Measurements from ENCODE around the gene FNDC10.
"Not testable (repeated sequence)": the region's sequence is repeated elsewhere in the genome, so short reads cannot be mapped to it uniquely, and the experiment has no call there.

The FNDC10 gene

DNA sequence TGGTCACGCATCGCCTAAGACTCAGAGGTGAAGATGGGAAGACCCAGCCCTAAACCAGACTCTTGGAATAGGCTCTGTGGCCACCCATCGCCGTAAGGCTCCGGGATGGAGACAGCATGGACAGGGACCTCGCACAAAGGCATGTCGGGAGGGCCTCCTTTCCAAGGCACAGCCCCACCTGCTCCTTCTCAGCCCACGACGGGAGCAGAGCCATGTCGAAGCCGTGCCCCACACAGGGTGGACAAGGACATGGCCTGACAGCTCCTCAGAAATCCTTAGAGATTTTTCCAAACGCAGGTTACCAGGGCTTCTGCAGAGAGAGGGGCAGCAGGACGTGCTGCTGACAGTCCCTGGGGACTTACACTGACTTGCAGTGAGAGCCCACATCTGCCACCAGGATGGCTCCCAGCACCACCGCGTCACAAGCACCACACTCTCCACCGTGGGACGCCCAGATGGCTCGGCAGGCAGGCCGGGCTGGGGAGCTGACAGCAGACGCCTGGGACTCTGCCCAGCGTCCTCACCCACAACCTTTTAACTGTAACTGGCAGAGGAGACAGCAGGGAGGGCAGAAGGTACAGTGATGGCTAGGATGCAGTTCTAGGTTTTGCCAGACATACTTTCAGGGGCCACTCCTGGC lies 37.3 kb downstream of the FNDC10 start:
- no peak for DNase-seq

DNA sequence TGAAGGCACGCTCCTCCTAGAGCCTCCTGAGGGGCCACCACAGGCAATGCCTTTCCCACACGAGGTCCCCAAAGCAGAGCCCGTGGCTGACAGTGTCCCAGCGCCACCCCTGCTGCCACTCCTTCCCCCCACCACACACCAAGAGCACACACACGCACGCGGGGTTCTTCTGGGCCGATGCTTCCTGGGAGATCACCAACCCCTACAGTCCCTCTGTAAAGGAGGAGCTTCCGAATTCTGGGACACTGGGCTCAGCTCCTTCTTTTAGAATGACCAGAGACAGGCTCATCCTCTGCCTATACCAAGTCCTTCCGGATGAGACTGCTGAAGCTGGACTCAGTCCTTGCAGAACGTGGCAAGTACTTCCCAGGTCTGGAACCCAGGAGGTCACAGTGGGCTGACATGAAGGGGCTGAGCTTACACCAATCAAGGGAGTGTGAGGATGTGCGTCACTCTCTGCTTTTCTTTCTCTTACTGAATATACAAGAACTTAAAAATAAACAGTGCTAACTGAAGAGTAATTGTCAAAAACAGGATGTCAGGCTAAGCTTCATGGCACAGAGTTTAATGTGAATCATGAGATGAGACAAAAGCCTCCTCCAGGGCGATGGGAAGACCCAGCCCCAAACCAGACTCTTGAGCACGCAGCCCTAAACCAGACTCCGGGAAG lies 38.0 kb downstream of the FNDC10 start:
- DNase-seq: no peak

DNA sequence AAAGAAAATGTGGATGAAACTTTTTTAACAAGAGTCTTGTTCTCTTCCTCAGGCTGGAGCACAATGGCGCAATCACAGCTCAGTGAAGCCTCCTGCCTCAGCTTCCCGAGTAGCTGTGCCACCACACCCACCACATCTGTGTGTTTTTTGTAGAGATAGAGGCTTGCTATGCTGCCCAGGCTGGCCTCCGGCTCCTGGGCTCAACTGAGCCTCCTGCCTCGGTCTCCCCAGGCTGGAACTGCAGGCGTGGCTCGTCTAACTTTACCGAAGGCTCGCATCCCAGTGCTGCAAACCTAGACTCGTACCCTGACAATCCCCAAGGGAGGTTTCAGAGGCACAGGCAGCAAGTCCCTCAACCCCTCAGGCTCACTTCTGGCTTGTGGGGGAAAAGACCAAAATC lies 39.8 kb downstream of the FNDC10 start:
- DNase-seq: no peak

DNA sequence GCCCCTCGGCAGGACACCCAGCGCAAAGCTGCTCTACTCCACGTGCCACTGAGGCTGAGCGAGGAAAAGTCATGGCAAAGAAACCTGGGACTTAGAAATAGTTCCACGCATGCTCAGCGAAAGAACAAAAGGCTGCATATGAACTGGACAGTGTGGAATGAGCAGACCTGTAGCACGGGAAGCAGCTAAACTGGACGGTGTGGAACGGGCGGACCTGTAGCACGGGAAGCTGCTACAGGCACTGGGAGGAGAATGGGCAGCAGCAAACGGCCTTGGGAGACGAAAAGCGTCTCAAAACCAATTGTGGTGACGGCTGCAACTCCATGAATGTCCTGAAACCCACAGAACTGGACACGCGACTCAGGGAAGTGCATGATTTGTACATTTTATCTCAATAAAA lies 40.9 kb downstream of the FNDC10 start:
- DNase-seq: no peak

DNA sequence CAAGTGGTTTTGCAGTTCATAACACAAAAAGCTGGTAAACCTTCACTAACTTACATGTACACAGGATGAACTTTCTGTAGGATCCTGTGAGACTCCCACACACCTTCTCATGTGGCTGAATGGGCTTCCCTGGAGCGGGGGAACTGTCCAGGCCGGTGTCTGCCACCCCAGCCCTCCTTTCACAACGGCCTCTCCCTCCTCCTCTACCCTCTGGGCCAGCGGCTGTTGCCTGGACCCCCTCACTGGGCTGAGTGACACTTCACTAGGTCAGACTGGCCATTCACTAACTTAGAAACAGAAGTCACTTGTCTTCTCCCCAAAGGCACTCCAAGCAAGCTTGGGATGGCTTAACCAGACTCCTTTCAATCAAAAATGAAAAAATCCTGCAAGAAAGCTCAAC lies 41.3 kb downstream of the FNDC10 start:
- no peak for DNase-seq

- DNase-seq: not testable (repeated sequence)
Measured at GRCh38 chr1:1557688-1558087, 42.2 kb downstream of the FNDC10 start.

DNA sequence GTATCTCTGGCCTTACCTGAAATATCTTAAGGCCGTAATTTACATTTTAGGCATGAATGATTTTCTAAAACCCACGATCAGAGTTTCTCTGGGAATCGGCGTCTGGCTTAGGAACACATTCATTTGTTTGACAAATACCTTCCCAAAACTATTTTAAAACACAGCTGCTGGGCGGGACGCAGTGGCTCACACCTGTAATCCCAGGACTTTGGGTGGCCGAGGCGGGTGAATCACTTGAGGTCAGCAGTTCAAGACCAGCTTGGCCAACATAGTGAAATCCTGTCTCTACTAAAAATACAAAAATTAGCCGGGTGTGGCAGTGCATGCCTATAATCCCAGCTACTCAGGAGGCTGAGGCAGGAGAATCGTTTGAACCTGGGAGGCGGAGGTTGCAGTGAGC lies 43.0 kb downstream of the FNDC10 start:
- not testable (repeated sequence) for DNase-seq

DNA sequence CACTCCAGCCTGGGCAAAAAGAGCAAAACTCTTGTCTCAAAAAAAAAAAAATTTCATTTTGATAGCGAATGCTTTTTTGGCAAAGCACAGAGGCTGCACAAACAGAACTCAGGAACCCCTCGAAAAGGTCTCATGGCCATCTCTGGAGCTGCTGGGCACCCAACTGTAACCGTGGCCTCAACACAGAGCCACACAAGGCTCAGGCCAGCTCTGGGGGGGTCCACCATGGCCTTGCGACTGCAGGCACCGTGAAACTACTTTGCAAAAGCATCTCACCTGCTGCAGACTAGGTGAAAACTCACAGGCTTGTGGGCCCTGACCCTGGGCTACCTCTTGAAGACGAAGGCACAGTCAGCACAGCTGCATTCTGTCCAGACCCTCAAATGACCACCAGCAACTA lies 43.4 kb downstream of the FNDC10 start:
- DNase-seq: no peak

DNA sequence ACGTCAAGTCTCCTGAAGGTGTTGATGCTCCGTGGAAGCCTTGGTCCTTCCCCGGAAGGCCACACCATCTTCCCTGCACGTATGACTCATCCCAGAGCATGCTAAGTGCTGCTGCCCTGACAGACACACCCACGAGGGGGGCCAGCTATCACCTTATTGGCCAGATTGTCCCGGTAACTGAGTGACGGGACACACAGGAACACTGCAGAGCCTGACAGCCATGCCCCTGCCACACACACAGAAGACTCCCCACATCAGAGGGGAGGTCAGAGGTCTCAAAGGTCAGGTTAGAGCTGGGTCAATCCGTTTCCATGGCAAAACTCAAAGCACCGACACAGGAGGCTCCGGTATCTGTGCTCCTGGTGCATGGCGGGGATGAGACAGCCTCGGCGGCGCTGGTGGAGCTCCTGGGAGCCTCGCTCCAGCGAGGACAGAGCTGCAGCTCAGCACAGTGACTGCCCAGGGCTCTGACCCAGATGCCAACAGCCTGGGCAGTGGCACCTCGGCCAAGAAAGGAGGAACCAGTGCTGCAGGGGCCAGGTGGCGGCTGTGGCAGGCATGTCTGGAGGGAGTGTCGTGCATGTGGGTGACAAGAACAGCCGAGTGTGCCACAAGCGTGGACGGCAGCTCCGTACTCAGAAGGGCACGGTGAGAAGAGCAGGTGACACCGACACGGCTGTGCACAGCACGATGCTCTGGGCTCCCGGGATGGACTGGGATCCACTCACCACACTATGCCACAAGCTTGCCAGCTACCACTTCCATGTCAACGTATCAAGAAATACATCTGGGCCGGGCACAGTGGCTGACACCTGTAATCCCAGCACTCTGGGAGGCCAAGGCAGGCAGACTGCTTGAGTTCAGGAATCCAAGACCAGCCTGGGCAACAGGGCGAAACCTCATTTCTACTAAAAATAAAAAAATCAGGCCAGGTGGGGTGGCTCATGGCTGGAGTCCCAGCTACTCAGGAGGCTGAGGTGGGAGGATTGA lies 44.7 kb downstream of the FNDC10 start:
- DNase-seq: no peak

GRCh38 chr1:1554550-1554925 lies 45.4 kb downstream of the FNDC10 start:
- DNase-seq: no peak

DNA sequence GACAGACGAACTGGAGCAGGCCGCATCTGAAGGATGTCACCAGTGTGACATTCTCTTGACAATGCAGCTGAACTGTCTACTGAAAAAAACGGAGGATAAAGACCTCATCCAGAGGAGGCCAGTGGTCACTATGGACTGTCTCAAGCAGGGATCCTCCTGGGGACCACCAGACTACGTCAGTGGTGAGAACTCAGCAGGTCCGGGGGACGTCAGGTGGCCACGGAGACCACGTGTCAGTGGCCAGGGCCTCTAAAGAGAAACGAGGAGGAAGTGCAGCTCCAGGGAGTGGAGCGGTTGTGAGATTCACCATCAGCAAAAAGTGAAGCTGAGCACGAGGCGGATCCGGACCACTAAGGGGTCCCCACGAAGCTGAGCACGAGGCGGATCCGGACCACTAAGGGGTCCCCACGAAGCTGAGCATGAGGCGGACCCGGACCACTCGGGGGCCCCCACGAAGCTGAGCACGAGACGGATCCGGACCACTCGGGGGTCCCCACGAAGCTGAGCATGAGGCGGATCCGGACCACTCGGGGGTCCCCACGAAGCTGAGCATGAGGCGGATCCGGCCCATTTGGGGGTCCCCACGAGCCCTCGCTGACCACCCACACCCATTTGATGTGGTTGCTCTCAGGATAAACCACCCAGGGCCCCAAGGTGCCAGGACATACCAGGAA lies 46.0 kb downstream of the FNDC10 start:
- DNase-seq: no peak

GRCh38 chr1:1552263-1552639 lies 47.7 kb downstream of the FNDC10 start:
- DNase-seq: no peak

DNA sequence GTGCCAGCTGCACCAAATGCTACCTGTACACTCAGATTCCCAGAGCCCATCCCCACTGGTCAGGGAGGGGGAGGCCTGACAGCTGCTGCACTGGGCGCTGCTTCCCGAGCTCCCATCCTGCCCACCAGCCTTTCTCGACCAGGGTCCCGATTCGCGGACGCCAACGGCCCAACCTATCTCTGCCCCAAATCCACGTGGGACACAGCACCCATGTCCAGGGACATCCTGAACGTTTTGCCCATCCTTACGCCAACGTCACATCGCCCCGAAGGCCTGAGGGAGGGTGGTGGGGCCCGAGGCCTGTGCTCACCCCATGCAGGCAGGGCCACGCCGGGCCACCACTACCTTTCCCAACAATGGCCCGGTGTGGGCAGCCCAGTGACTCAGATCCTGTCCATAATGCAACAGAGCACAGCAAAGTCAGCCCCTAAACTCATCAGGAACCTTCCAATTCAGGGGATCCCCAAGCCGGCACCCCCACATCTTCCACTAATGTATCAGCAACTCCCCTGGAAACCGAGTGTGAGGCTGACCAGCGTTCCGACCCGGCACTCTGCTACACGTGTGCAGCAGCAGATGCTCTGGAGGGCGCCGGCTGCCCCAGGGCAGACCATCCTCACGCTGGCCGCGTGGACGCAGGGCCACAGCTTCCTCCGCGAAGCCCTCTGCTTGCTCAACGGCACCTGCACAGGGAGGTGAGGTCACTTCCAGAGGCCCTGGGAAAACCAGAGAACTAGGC lies 48.2 kb downstream of the FNDC10 start:
- DNase-seq: no peak

DNA sequence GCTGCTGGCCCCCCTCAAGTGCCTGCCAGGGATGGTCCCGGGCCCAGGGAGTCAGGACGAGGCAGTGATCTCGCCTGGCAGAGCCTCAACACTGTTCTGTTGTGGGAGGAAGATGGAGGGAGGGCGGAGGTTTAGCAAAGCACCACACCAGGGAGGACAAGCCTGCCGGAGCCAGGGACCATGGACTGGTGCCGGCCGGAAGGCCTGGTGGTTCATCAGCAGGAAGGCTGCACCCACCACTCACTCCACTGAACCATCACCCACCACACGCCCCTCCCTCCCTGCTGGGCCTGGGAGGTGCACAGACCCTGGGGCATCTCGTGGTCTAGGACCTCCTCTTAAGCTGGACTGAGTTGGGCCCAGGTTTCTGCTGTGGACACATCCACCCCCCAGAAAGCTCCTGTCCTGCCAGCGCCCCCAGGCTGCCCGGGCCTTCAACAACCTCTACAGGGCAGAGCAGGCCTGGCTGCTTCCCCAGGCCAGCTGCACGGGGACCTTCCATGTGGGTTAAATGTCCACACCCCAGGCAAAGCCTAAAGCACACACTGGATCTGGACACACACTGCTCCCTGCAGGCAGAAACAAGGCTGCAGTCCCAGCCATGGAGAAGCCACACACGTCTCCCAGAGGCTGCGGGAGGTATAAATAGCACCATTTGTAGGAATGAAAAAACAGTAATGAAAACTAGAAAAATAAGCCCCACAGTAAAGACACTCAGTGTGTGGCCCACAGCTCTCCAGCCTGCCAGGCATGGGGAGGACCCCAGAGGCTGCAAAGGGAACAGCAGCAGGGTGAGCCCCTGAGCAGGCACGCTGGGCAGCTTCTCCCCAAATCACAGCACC lies 49.1 kb downstream of the FNDC10 start:
- DNase-seq: no peak

GRCh38 chr1:1550087-1550486 lies 49.8 kb downstream of the FNDC10 start:
- DNase-seq: no peak

- DNase-seq: no peak
Measured at GRCh38 chr1:1548591-1548990, 51.3 kb downstream of the FNDC10 start.

All from NCI-H2029 (cell line).